Measurements from ENCODE around the gene TRA2B.

DNA sequence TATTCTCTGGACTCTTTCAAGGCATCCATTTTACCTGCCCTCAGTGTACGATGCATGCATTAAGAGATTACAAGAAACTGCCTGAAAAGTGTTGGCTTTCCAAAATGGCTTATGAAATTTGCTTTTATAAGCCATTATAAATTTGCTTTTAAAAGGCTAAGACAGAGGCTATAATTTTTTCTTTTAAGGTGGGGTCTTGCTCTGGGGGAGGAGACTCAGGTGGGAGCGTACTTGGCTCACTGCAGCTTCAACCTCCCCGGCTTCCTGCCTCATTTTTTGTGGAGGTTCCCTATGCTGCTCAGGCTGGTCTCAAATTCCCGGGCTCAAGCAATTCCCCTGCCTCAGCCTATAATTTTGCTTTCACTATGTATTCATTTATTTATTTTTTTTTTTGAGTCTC is 17.6 kb downstream of the TRA2B start:
- TF ChIP-seq, protein P1, sequence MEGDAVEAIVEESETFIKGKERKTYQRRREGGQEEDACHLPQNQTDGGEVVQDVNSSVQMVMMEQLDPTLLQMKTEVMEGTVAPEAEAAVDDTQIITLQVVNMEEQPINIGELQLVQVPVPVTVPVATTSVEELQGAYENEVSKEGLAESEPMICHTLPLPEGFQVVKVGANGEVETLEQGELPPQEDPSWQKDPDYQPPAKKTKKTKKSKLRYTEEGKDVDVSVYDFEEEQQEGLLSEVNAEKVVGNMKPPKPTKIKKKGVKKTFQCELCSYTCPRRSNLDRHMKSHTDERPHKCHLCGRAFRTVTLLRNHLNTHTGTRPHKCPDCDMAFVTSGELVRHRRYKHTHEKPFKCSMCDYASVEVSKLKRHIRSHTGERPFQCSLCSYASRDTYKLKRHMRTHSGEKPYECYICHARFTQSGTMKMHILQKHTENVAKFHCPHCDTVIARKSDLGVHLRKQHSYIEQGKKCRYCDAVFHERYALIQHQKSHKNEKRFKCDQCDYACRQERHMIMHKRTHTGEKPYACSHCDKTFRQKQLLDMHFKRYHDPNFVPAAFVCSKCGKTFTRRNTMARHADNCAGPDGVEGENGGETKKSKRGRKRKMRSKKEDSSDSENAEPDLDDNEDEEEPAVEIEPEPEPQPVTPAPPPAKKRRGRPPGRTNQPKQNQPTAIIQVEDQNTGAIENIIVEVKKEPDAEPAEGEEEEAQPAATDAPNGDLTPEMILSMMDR (IDR thresholded peaks at IDR 0.05) = no peak
- TF ChIP-seq POLR2A (IDR thresholded peaks at IDR 0.05) = no peak
